ENCODE data around the gene BHMT2. TPM values are rescaled to one million over a fixed set of nuclear protein-coding genes. Genes with fewer than 3 reads are reported as not detected.

BHMT2 gene
- total and polyA plus RNA-seq, 2 of the 13 experiments (the other 11 are each of a cell fraction or from before 2014, with no cell fraction given): 13.8 to 18.8 TPM

DNA sequence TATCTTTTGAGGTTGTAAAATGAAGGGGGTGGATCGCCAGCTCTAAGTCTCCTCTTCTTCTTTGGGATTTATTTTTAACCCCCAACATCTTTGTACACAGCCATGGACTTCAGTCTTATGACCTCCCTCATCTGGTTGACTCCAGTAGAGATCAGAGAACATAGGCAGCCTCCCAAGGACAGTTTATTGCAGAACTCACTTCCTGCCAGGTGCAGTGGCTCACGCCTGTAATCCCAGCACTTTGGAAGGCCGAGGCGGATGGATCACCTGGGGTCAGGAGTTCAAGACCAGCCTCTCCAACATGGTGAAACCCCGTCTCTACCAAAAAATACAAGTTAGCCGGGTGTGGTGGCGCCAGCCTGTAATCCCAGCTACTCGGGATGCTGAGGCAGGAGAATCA is 39.2 kb downstream of the BHMT2 start (continued):
- no peak for TF ChIP-seq HNF1A (IDR thresholded peaks at IDR 0.05; ENCODE audit: low read depth)
- TF ChIP-seq HNF1A (CRISPR knock-in tag; IDR thresholded peaks at IDR 0.05; ENCODE audit: borderline replicate concordance): no peak
- TF ChIP-seq ZNF878 (CRISPR knock-in tag; IDR thresholded peaks at IDR 0.05): no peak
- no peak for TF ChIP-seq CBX5 (CRISPR knock-in tag; IDR thresholded peaks at IDR 0.05; ENCODE audit: borderline replicate concordance)
- TF ChIP-seq FOXO4 (CRISPR knock-in tag; conservative IDR thresholded peaks at IDR 0.05): no peak
- TF ChIP-seq FOXA1 (IDR thresholded peaks at IDR 0.05): no peak
- no peak for TF ChIP-seq FOXA1 (CRISPR knock-in tag; IDR thresholded peaks at IDR 0.05)
- TF ChIP-seq HOXA7 (CRISPR knock-in tag; IDR thresholded peaks at IDR 0.05): no peak
- TF ChIP-seq NR3C1 (CRISPR knock-in tag; IDR thresholded peaks at IDR 0.05): no peak
- TF ChIP-seq, protein P1, sequence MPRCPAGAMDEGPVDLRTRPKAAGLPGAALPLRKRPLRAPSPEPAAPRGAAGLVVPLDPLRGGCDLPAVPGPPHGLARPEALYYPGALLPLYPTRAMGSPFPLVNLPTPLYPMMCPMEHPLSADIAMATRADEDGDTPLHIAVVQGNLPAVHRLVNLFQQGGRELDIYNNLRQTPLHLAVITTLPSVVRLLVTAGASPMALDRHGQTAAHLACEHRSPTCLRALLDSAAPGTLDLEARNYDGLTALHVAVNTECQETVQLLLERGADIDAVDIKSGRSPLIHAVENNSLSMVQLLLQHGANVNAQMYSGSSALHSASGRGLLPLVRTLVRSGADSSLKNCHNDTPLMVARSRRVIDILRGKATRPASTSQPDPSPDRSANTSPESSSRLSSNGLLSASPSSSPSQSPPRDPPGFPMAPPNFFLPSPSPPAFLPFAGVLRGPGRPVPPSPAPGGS (CRISPR knock-in tag; IDR thresholded peaks at IDR 0.05): no peak
- no peak for TF ChIP-seq ZIK1 (CRISPR knock-in tag; IDR thresholded peaks at IDR 0.05; ENCODE audit: borderline replicate concordance, low read depth)
- no peak for TF ChIP-seq KMT2B (CRISPR knock-in tag; IDR thresholded peaks at IDR 0.05)
- no peak for TF ChIP-seq NR0B2 (CRISPR knock-in tag; IDR thresholded peaks at IDR 0.05)
- TF ChIP-seq ARID2 (CRISPR knock-in tag; IDR thresholded peaks at IDR 0.05; ENCODE audit: borderline replicate concordance): no peak
- peak; percentile 73 for TF ChIP-seq RCOR2 (CRISPR knock-in tag; IDR thresholded peaks at IDR 0.05)
- TF ChIP-seq ZNF383 (CRISPR knock-in tag; IDR thresholded peaks at IDR 0.05; ENCODE audit: borderline replicate concordance): no peak
- TF ChIP-seq CAMTA2 (CRISPR knock-in tag; IDR thresholded peaks at IDR 0.05; ENCODE audit: borderline replicate concordance): no peak
- TF ChIP-seq ZNF562 (CRISPR knock-in tag; IDR thresholded peaks at IDR 0.05; ENCODE audit: borderline replicate concordance): no peak
- TF ChIP-seq HNF4A (CRISPR knock-in tag; IDR thresholded peaks at IDR 0.05): peak; percentile 84
- TF ChIP-seq ZNF17 (CRISPR knock-in tag; IDR thresholded peaks at IDR 0.05): no peak
- TF ChIP-seq ZNF143 (CRISPR knock-in tag; IDR thresholded peaks at IDR 0.05): no peak
- TF ChIP-seq GZF1 (CRISPR knock-in tag; IDR thresholded peaks at IDR 0.05): no peak
- TF ChIP-seq GRHL1 (CRISPR knock-in tag; conservative IDR thresholded peaks at IDR 0.05): no peak
- no peak for TF ChIP-seq ATF7-NPFF (CRISPR knock-in tag; IDR thresholded peaks at IDR 0.05; ENCODE audit: low read depth)
